ENCODE data around the gene MND1. TPM values are rescaled to one million over a fixed set of nuclear protein-coding genes. Genes with fewer than 3 reads are reported as not detected.

Gene MND1
- total RNA-seq, 1 experiment from 2014 or later = 47.1 TPM

GRCh38 chr4:153341575-153342090 is 2.9 kb upstream of the MND1 start:
- Histone ChIP-seq H3K79me2 (ENCODE audit: low read length) (peaks cover 18% of the 10 kb centered on the region), H3K27me3 (ENCODE audit: low read length) (no peaks in the 10 kb centered on the region), H3K4me1 (ENCODE audit: low read length) (peaks cover 41% of the 10 kb centered on the region), H3K27ac (ENCODE audit: low read length) (no peak overlapping the region), H2AFZ (ENCODE audit: low read length) (peak overlapping the region; percentile 38; the same call in 1 of the 2 replicates), H4K20me1 (ENCODE audit: insufficient read depth, low read depth, low read length) (no peaks in the 10 kb centered on the region), H3K9me3 (ENCODE audit: low read length) (no peaks in the 10 kb centered on the region), H3K9ac (ENCODE audit: low read length) (peak overlapping the region; percentile 14; the same call in 1 of the 2 replicates), H3K4me2 (ENCODE audit: low read depth, low read length, poor library complexity, severe bottlenecking) (peak overlapping the region; percentile 56), H3K9me2 (replicated peaks; ENCODE audit: insufficient read depth, low read length) (no peaks in the 10 kb centered on the region), H3K36me3 (ENCODE audit: insufficient read depth, low read length) (no peaks in the 10 kb centered on the region), H3K4me3 (ENCODE audit: low read length) (peak overlapping the region; percentile 18)
- peak; percentile 83 for DNase-seq

- Histone ChIP-seq H3K4me1 (ENCODE audit: low read length) (peaks cover 54% of the 10 kb centered on the region), H3K27me3 (ENCODE audit: low read length) (no peaks in the 10 kb centered on the region), H3K4me3 (ENCODE audit: low read length) (no peak overlapping the region), H3K9ac (ENCODE audit: low read length) (no peak overlapping the region), H4K20me1 (ENCODE audit: insufficient read depth, low read depth, low read length) (no peaks in the 10 kb centered on the region), H3K9me2 (replicated peaks; ENCODE audit: insufficient read depth, low read length) (no peaks in the 10 kb centered on the region), H3K27ac (ENCODE audit: low read length) (no peak overlapping the region), H3K4me2 (ENCODE audit: low read depth, low read length, poor library complexity, severe bottlenecking) (no peak overlapping the region), H3K79me2 (ENCODE audit: low read length) (peaks cover 31% of the 10 kb centered on the region), H2AFZ (ENCODE audit: low read length) (no peak overlapping the region), H3K36me3 (ENCODE audit: insufficient read depth, low read length) (no peaks in the 10 kb centered on the region), H3K9me3 (ENCODE audit: low read length) (no peaks in the 10 kb centered on the region)
- DNase-seq = no peak
These were observed 1.5 kb upstream of the MND1 start for GRCh38 chr4:153342751-153343552.

DNA sequence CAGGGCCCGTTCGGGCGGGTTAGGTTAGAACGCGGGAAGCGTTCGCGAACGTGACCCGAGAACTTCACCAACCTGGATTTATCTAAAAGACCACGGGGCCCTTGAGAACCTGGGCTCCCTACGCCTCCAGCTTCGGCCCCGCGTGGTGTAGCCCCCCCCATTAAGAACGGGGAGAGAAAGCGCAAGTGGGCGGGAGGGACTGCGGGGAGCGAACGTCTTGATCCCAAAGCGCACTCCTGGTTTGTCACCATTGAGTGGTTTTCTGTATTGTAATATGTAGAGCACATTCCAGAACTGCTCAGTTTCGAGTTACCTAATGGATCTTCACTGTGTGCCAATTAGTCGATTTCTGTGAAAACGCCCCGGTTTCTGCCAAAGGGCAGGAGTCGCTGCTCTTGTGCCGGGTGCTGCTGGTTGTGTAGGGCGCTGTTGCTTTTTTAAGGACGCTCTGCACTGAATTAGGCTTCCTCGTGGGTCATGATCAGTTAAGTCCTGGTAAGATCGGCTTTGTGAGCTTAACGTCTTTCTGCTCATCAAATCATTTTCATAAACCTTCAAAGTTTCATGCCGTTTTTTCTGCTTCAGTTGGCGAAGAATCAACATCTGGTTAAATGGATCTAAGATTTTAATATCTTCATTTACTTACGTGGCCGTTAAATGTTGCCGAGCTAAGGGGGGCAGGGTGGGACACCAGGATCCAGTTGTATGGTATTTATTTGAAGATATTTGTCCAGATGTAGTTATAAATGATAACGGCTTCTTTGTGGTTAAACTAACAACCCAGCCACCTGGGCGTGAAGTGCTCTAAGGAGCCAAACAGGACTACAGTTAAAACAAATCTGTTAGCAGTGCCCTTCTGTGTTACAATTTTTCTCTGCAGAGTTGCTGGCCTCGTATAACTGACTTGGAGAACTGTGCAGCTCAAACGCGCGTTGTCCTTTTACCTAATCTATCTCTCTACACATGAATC is 809 bp downstream of the MND1 start:
- no peaks in the 10 kb centered on the region for H3K9me2 ChIP-seq (replicated peaks; ENCODE audit: insufficient read depth, low read length)
- H3K4me1 ChIP-seq (ENCODE audit: low read length) = peaks cover 72% of the 10 kb centered on the region
- peak overlapping the region; percentile 93 for H3K27ac ChIP-seq (ENCODE audit: low read length)
- peak overlapping the region; percentile 85 for H3K4me2 ChIP-seq (ENCODE audit: low read depth, low read length, poor library complexity, severe bottlenecking)
- H2AFZ ChIP-seq (ENCODE audit: low read length) = peak overlapping the region; percentile 4; the same call in 1 of the 2 replicates
- peak; percentile 94 for DNase-seq
- H3K36me3 ChIP-seq (ENCODE audit: insufficient read depth, low read length) = peaks cover 11% of the 10 kb centered on the region; the same call in 1 of the 2 replicates
- H3K27me3 ChIP-seq (ENCODE audit: low read length) = no peaks in the 10 kb centered on the region
- H4K20me1 ChIP-seq (ENCODE audit: insufficient read depth, low read depth, low read length) = no peaks in the 10 kb centered on the region
- H3K9ac ChIP-seq (ENCODE audit: low read length) = peak overlapping the region; percentile 89
- H3K79me2 ChIP-seq (ENCODE audit: low read length) = peaks cover 54% of the 10 kb centered on the region
- peak overlapping the region; percentile 83 for H3K4me3 ChIP-seq (ENCODE audit: low read length)
- H3K9me3 ChIP-seq (ENCODE audit: low read length) = no peaks in the 10 kb centered on the region

DNA sequence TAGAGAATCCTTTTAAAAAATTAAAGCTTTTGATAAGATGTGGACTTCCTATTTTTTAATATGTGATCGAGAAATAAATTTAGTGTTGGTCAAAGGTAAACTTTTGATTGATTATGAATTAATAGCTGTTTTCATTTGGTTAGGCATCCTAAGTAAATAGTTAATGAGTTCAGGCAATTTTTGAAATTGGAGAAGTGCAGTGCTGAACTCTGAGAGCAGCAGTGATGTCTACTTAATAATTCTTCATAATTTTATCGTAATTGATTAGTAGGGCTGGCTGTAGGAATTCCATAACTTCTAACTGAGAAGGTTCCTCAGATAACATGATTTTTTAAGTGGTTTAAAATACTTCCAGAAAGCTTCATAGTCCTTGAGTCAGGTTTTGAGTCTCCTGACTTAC is 1.5 kb downstream of the MND1 start:
- Histone ChIP-seq H3K79me2 (ENCODE audit: low read length) (peaks cover 61% of the 10 kb centered on the region), H3K4me2 (ENCODE audit: low read depth, low read length, poor library complexity, severe bottlenecking) (peak overlapping the region; percentile 85), H3K9ac (ENCODE audit: low read length) (peak overlapping the region; percentile 89), H3K4me3 (ENCODE audit: low read length) (peak overlapping the region; percentile 83), H3K4me1 (ENCODE audit: low read length) (peaks cover 68% of the 10 kb centered on the region), H4K20me1 (ENCODE audit: insufficient read depth, low read depth, low read length) (no peaks in the 10 kb centered on the region), H3K9me2 (replicated peaks; ENCODE audit: insufficient read depth, low read length) (no peaks in the 10 kb centered on the region), H3K36me3 (ENCODE audit: insufficient read depth, low read length) (peaks cover 18% of the 10 kb centered on the region; the same call in 1 of the 2 replicates), H3K9me3 (ENCODE audit: low read length) (no peaks in the 10 kb centered on the region), H2AFZ (ENCODE audit: low read length) (no peak overlapping the region), H3K27me3 (ENCODE audit: low read length) (no peaks in the 10 kb centered on the region), H3K27ac (ENCODE audit: low read length) (peak overlapping the region; percentile 93)
- DNase-seq = peak; percentile 73

GRCh38 chr4:153346563-153346962 is 2.1 kb downstream of the MND1 start:
- H3K79me2 ChIP-seq (ENCODE audit: low read length) = peaks cover 67% of the 10 kb centered on the region
- H3K4me1 ChIP-seq (ENCODE audit: low read length) = peaks cover 62% of the 10 kb centered on the region
- no peak overlapping the region for H2AFZ ChIP-seq (ENCODE audit: low read length)
- no peaks in the 10 kb centered on the region for H3K9me2 ChIP-seq (replicated peaks; ENCODE audit: insufficient read depth, low read length)
- peak overlapping the region; percentile 85 for H3K4me2 ChIP-seq (ENCODE audit: low read depth, low read length, poor library complexity, severe bottlenecking)
- peak overlapping the region; percentile 93 for H3K27ac ChIP-seq (ENCODE audit: low read length)
- DNase-seq = peak; percentile 61
- H3K9ac ChIP-seq (ENCODE audit: low read length) = peak overlapping the region; percentile 89
- no peaks in the 10 kb centered on the region for H3K27me3 ChIP-seq (ENCODE audit: low read length)
- no peaks in the 10 kb centered on the region for H4K20me1 ChIP-seq (ENCODE audit: insufficient read depth, low read depth, low read length)
- H3K9me3 ChIP-seq (ENCODE audit: low read length) = no peaks in the 10 kb centered on the region
- H3K36me3 ChIP-seq (ENCODE audit: insufficient read depth, low read length) = peaks cover 23% of the 10 kb centered on the region
- H3K4me3 ChIP-seq (ENCODE audit: low read length) = peak overlapping the region; percentile 83

DNA sequence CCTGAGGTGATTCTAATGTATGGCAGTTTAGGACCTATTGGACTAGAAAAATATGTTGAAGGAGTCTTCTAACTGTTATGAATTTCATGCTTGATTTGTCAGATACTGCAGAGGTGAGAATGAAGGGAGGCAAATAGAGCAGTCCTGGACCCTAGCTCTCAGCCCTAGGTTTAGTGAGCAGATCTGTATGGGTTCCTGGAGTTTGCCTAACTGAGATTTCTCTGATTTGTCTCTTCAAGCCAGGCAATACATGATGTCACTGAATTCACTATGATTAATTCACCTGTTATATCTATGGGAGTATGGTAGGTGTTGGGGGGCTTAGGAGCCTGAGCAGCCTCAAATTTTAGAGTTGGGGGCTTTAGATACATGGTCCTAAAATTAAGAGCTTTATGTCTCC is 2.6 kb downstream of the MND1 start:
- peak; percentile 56 for DNase-seq
- Histone ChIP-seq H3K36me3 (ENCODE audit: insufficient read depth, low read length) (peaks cover 29% of the 10 kb centered on the region), H3K9me3 (ENCODE audit: low read length) (no peaks in the 10 kb centered on the region), H3K4me1 (ENCODE audit: low read length) (peaks cover 57% of the 10 kb centered on the region), H3K4me2 (ENCODE audit: low read depth, low read length, poor library complexity, severe bottlenecking) (peak overlapping the region; percentile 85), H2AFZ (ENCODE audit: low read length) (no peak overlapping the region), H4K20me1 (ENCODE audit: insufficient read depth, low read depth, low read length) (no peaks in the 10 kb centered on the region), H3K27me3 (ENCODE audit: low read length) (no peaks in the 10 kb centered on the region), H3K9ac (ENCODE audit: low read length) (peak overlapping the region; percentile 89), H3K27ac (ENCODE audit: low read length) (peak overlapping the region; percentile 93), H3K4me3 (ENCODE audit: low read length) (peak overlapping the region; percentile 83), H3K9me2 (replicated peaks; ENCODE audit: insufficient read depth, low read length) (no peaks in the 10 kb centered on the region), H3K79me2 (ENCODE audit: low read length) (peaks cover 72% of the 10 kb centered on the region)

GRCh38 chr4:153348006-153348405 is 3.5 kb downstream of the MND1 start:
- 0 out of 2 replicates have a peak overlapping the region, but pooled peaks have one; percentile 4 for H2AFZ ChIP-seq (ENCODE audit: low read length)
- no peaks in the 10 kb centered on the region for H3K9me3 ChIP-seq (ENCODE audit: low read length)
- H3K9ac ChIP-seq (ENCODE audit: low read length) = peak overlapping the region; percentile 89
- DNase-seq = peak; percentile 74
- H3K4me2 ChIP-seq (ENCODE audit: low read depth, low read length, poor library complexity, severe bottlenecking) = peak overlapping the region; percentile 85
- H3K79me2 ChIP-seq (ENCODE audit: low read length) = peaks cover 81% of the 10 kb centered on the region
- no peaks in the 10 kb centered on the region for H3K27me3 ChIP-seq (ENCODE audit: low read length)
- H4K20me1 ChIP-seq (ENCODE audit: insufficient read depth, low read depth, low read length) = no peaks in the 10 kb centered on the region
- H3K9me2 ChIP-seq (replicated peaks; ENCODE audit: insufficient read depth, low read length) = no peaks in the 10 kb centered on the region
- H3K27ac ChIP-seq (ENCODE audit: low read length) = peak overlapping the region; percentile 93
- peaks cover 35% of the 10 kb centered on the region for H3K36me3 ChIP-seq (ENCODE audit: insufficient read depth, low read length)
- H3K4me1 ChIP-seq (ENCODE audit: low read length) = peaks cover 51% of the 10 kb centered on the region
- peak overlapping the region; percentile 83 for H3K4me3 ChIP-seq (ENCODE audit: low read length)
